Upper lobe of left lung (tissue), 6 donors: ENCODE measurements around the gene TNNC1. TPM values are rescaled to one million over a fixed set of nuclear protein-coding genes. Genes with fewer than 3 reads are reported as not detected.

Source experiments
- ATAC-seq, 2 donors: fragments of 200-7000 bp; cut with Tn5 transposase; one replicate each; pipeline ENCODE4 v1.9.1; 2022; ENCODE audit warnings: mild to moderate bottlenecking in 2 of 2, moderate library complexity in 2 of 2; ENCODE audit not compliant: low FRiP score in 2 of 2
- DNase-seq, 2 donors: peaks; one replicate each; pipeline ENCODE4 v3.0.0-alpha.2; 2019 to 2020
- H3K27ac ChIP-seq, 4 donors: fragments of 200-600 bp; sonication (generic); one replicate each; pipeline ENCODE4 v1.5.1; 2016 to 2019
- H3K27me3 ChIP-seq, 4 donors: fragments of 200-600 bp; sonication (generic); one replicate each; pipeline ENCODE4 v1.5.1; 2017 to 2019
- H3K36me3 ChIP-seq, 4 donors: fragments of 200-600 bp; sonication (generic); one replicate each; pipeline ENCODE4 v1.5.1; 2016 to 2019
- H3K4me1 ChIP-seq, 4 donors: fragments of 200-600 bp; sonication (generic); one replicate each; pipeline ENCODE4 v1.5.1; 2018 to 2019
- H3K4me3 ChIP-seq, 4 donors: fragments of 200-600 bp; sonication (generic); one replicate each; pipeline ENCODE4 v1.5.1; 2017 to 2019; ENCODE audit warnings: mild to moderate bottlenecking in 2 of 4, moderate library complexity in 1 of 4
- H3K9me3 ChIP-seq, 4 donors: fragments of 200-600 bp; sonication (generic); one replicate each; pipeline ENCODE4 v1.5.1; 2018 to 2019
- CTCF ChIP-seq, 6 experiments: fragments of 450-650 bp in 4 of 6; fragments of 200-600 bp in 2 of 6; sonication (generic) in 2 of 6; IDR thresholded peaks; one replicate each; pipeline ENCODE4 v1.5.1; 2016 to 2019; ENCODE audit warnings: antibody characterized with exemption in 6 of 6
- EP300 ChIP-seq, 4 donors: sonication (generic); formaldehyde crosslinking; IDR thresholded peaks; one replicate each; pipeline ENCODE4 v1.5.1; 2017; ENCODE audit warnings: antibody characterized with exemption in 4 of 4, control low read depth in 2 of 4
- POLR2A ChIP-seq, 4 donors: fragments of 450-650 bp; IDR thresholded peaks; one replicate each; pipeline ENCODE4 v1.5.1; 2016 to 2017; ENCODE audit warnings: antibody characterized with exemption in 4 of 4, mild to moderate bottlenecking in 2 of 4
- POLR2AphosphoS5 ChIP-seq, 2 donors: sonication (generic); formaldehyde crosslinking; IDR thresholded peaks; one replicate each; pipeline ENCODE4 v1.5.1; 2017; ENCODE audit warnings: antibody characterized with exemption in 2 of 2
- WGBS, 2 donors: methylation state at CpG; one replicate each; pipeline ENCODE4 v1.1.5; 2017 to 2018; 5-methylcytosine and 5-hydroxymethylcytosine counted together
- total RNA-seq, 6 donors: library from RNA; depleted of rRNA in 4 of 6; stranded (reverse); fragments of >200 nt in 4 of 6; gene quantifications; one replicate each; pipeline versions ENCODE4 v1.1.0 to v1.2.1, GENCODE V29; 2016 to 2021
- donor health status: DM: no; HTN: no; CAD: no; lungs with moderate emphysema.
- donor health status: DM: no; HTN: yes; CAD: no; lungs with severe emphysema.

The TNNC1 gene
- total RNA-seq, 6 donors from 2014 or later: 28.3 to 196 (median 122) TPM

GRCh38 chr3:52484680-52485461, 31.0 kb upstream of the TNNC1 start:
- H3K4me1 ChIP-seq: peaks cover 11 to 16% (median 14%) of the 10 kb centered on the region in 4 donors
- ATAC-seq (no peak), DNase-seq (no peak)
- 84 to 87% methylated on average over 10 of the region's 10 CpGs for WGBS, 2 donors
- TF ChIP-seq CTCF (IDR thresholded peaks at IDR 0.05) (no peak), EP300 (IDR thresholded peaks at IDR 0.05) (no peak), POLR2AphosphoS5 (IDR thresholded peaks at IDR 0.05) (no peak), POLR2A (IDR thresholded peaks at IDR 0.05) (no peak)
- no peaks in the 10 kb centered on the region for H3K27me3 ChIP-seq
- H3K9me3 ChIP-seq: no peaks in the 10 kb centered on the region
- no peak overlapping the region for H3K4me3 ChIP-seq
- H3K36me3 ChIP-seq: peaks cover 25 to 93% (median 80%) of the 10 kb centered on the region in 4 donors
- peak overlapping the region; percentile 33 to 64 (median 54) for H3K27ac ChIP-seq

GRCh38 chr3:52483577-52484381, 29.9 kb upstream of the TNNC1 start:
- Histone ChIP-seq H3K36me3 (peaks cover 25 to 93% (median 80%) of the 10 kb centered on the region in 4 donors), H3K27ac (peak overlapping the region; percentile 33 to 64 (median 60)), H3K27me3 (no peaks in the 10 kb centered on the region), H3K4me3 (no peak overlapping the region), H3K9me3 (no peaks in the 10 kb centered on the region), H3K4me1 (peaks cover 4 to 10% (median 9%) of the 10 kb centered on the region in 4 donors)
- DNase-seq (no peak), ATAC-seq (peak; percentile 7 to 70)
- WGBS, 2 donors: 76 to 79% methylated on average over 12 of the region's 13 CpGs
- TF ChIP-seq POLR2A (IDR thresholded peaks at IDR 0.05): no peak
- TF ChIP-seq CTCF (IDR thresholded peaks at IDR 0.05): no peak
- no peak for TF ChIP-seq EP300 (IDR thresholded peaks at IDR 0.05)
- TF ChIP-seq POLR2AphosphoS5 (IDR thresholded peaks at IDR 0.05): no peak

DNA sequence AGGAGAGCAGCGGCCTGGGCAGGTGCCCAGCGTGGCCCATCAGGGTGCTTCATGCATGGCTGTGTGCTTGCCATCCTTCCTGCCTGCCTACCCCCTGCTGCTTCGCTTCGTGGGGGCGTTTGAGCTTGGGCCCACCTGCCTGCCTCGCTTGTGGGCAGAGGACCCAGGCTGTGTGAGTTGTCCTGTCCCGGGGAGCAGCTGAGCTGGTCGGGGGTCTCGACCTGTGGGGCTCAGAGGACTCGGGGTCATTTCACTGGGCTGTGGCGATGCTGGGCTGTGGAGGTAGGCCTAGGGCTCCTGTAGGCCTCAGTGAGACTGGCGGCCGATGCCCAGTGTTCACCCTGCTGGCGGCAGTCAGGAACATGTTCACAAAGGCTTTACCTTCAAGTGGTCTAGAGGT, 29.2 kb upstream of the TNNC1 start:
- Histone ChIP-seq H3K9me3 (no peaks in the 10 kb centered on the region), H3K27me3 (no peaks in the 10 kb centered on the region), H3K36me3 (peaks cover 25 to 93% (median 80%) of the 10 kb centered on the region in 4 donors), H3K4me1 (peaks cover 4 to 10% (median 9%) of the 10 kb centered on the region in 4 donors), H3K4me3 (no peak overlapping the region), H3K27ac (peak overlapping the region; percentile 3 to 64 (median 36))
- TF ChIP-seq CTCF (IDR thresholded peaks at IDR 0.05) (no peak), EP300 (IDR thresholded peaks at IDR 0.05) (no peak), POLR2A (IDR thresholded peaks at IDR 0.05) (no peak), POLR2AphosphoS5 (IDR thresholded peaks at IDR 0.05) (no peak)
- ATAC-seq (no peak), DNase-seq (no peak)
- WGBS, 2 donors: 87 to 92% methylated on average over 6 to 9 of the region's 14 CpGs

DNA sequence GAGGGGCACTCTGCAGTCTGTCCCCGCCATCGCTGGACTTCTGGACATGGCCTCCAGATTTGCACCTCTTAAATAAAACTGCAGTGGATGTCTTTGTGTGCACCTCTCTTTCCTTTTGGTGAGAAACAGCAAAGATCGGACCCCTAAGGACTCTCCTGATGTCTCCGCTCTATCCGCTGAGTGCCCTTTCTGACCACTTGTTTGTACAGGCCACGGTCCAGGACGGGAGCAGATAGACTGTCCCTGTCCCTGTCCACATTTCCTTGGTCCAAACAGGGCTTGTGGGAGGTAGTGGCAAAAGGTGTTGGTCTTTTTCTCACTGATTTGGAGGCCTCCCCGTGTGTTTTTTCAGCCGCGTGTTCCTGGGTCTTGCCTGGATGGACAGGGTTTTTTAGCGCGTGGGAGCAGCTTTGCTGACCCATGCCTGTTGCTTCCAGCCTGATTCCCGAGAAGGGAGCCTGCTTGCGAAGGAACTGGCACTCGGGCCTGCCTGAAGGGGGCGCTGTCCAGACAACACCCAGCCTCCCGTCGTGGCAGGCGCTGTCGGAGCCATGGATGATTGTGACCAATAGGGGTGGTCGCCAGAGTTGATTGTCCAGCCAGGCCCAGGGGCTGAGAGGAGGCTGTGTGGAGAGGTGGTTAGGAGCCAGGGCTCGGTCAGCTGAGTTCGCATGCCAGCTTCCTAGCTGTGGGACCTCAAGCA, 28.1 kb upstream of the TNNC1 start:
- Histone ChIP-seq H3K9me3 (no peaks in the 10 kb centered on the region), H3K27me3 (no peaks in the 10 kb centered on the region), H3K4me3 (no peak overlapping the region), H3K36me3 (peaks cover 28 to 93% (median 81%) of the 10 kb centered on the region in 4 donors), H3K27ac (no peak overlapping the region), H3K4me1 (peaks cover 4 to 10% (median 9%) of the 10 kb centered on the region in 4 donors)
- DNase-seq (no peak), ATAC-seq (no peak)
- TF ChIP-seq CTCF (IDR thresholded peaks at IDR 0.05): peak in 4 of 6 experiments; percentile 15 to 47 (median 42)
- TF ChIP-seq POLR2AphosphoS5 (IDR thresholded peaks at IDR 0.05): no peak
- 85 to 91% methylated on average over 22 to 23 of the region's 23 CpGs for WGBS, 2 donors
